Fibroblast of lung (primary cell): ENCODE measurements around the gene DEFB125. TPM values are rescaled to one million over a fixed set of nuclear protein-coding genes. Genes with fewer than 3 reads are reported as not detected.

ENCODE experiments used
- DNase-seq, 2 donors: peaks; one replicate each; pipeline versions ENCODE4 v3.0.0 to v3.0.0-alpha.2; 2010; ENCODE audit warnings: low read depth in 2 of 2
- H2AFZ ChIP-seq: 2 replicates; pipeline ENCODE4 v1.5.1; 2012; ENCODE audit warnings: low read length, control low read depth, inconsistent platforms
- H3K27ac ChIP-seq: 2 replicates; pipeline ENCODE4 v1.5.1; 2011; ENCODE audit warnings: low read length, control low read depth; ENCODE audit not compliant: insufficient read depth
- H3K27me3 ChIP-seq: 2 replicates; pipeline ENCODE4 v1.5.1; 2011; ENCODE audit warnings: mild to moderate bottlenecking, low read length; ENCODE audit not compliant: control insufficient read depth, insufficient read depth
- H3K36me3 ChIP-seq: 2 replicates; pipeline ENCODE4 v1.5.1; 2011; ENCODE audit warnings: low read length; ENCODE audit not compliant: control insufficient read depth, insufficient read depth
- H3K4me1 ChIP-seq: 2 replicates; pipeline ENCODE4 v1.5.1; 2011; ENCODE audit warnings: low read length; ENCODE audit not compliant: control insufficient read depth, insufficient read depth; ENCODE audit errors: extremely low read depth
- H3K4me2 ChIP-seq: 2 replicates; pipeline ENCODE4 v1.5.1; 2011; ENCODE audit warnings: low read length, control low read depth; ENCODE audit not compliant: insufficient read depth; ENCODE audit errors: extremely low read depth
- H3K4me3 ChIP-seq, 4 experiments: fragments of 200-600 bp in 1 of 4; sonication (generic) in 1 of 4; replicated peaks in 1 of 4; 2 replicates each; pipeline ENCODE4 v1.5.1; 2011 to 2016; ENCODE audit warnings: low read length in 4 of 4, low read depth in 3 of 4, mild to moderate bottlenecking in 3 of 4, control low read depth in 2 of 4, inconsistent platforms in 1 of 4, mixed read lengths in 1 of 4; ENCODE audit not compliant: insufficient read depth in 1 of 4; ENCODE audit errors: control extremely low read depth in 1 of 4
- H3K79me2 ChIP-seq: 2 replicates; pipeline ENCODE4 v1.5.1; 2012; ENCODE audit warnings: mild to moderate bottlenecking, low read length, inconsistent platforms; ENCODE audit not compliant: control insufficient read depth, insufficient read depth
- H3K9ac ChIP-seq: 2 replicates; pipeline ENCODE4 v1.5.1; 2011; ENCODE audit warnings: mild to moderate bottlenecking, low read length, control low read depth; ENCODE audit not compliant: insufficient read depth
- H3K9me3 ChIP-seq: 2 replicates; pipeline ENCODE4 v1.5.1; 2012; ENCODE audit warnings: low read depth, low read length; ENCODE audit not compliant: control insufficient read depth, insufficient read depth
- H4K20me1 ChIP-seq: 2 replicates; pipeline ENCODE4 v1.5.1; 2011; ENCODE audit warnings: low read length; ENCODE audit not compliant: control insufficient read depth, insufficient read depth; ENCODE audit errors: extremely low read depth
- EZH2 ChIP-seq: IDR thresholded peaks from 2 replicates; pipeline ENCODE4 v1.5.1; 2012; ENCODE audit warnings: low read length, control low read depth, mild to moderate bottlenecking; ENCODE audit errors: missing control alignments
- polyA plus RNA-seq, 2 donors: library from polyadenylated mRNA; depleted of rRNA in 1 of 2; stranded (reverse) in 1 of 2; unstranded in 1 of 2; fragments of >200 nt; gene quantifications; 2 replicates each; pipeline ENCODE4 v1.2.1, GENCODE V29; 2011 to 2012; ENCODE audit warnings: missing spikeins in 1 of 2
- total RNA-seq: library from RNA; depleted of rRNA; stranded (reverse); fragments of >200 nt; gene quantifications from 2 replicates; pipeline ENCODE4 v1.2.1, GENCODE V29; 2014
- TF ChIP-seq, protein P1 (sequence below), 2 donors: IDR thresholded peaks in 1 of 2; conservative IDR thresholded peaks in 1 of 2; 1 replicate in 1 of 2; 2 replicates in 1 of 2; pipeline ENCODE4 v1.5.1; 2011 to 2012; ENCODE audit warnings: low read length in 2 of 2, control low read depth in 1 of 2, inconsistent platforms in 1 of 2, low read depth in 1 of 2, mild to moderate bottlenecking in 1 of 2

DEFB125 gene
- total and polyA plus RNA-seq, 2 donors (not counting 1 experiment from before 2014, with no cell fraction given) = not detected

- H3K27me3 ChIP-seq = no peaks in the 10 kb centered on the region
- H3K4me3 ChIP-seq = no peak overlapping the region
- no peaks in the 10 kb centered on the region for H3K36me3 ChIP-seq
- TF ChIP-seq, protein P1, sequence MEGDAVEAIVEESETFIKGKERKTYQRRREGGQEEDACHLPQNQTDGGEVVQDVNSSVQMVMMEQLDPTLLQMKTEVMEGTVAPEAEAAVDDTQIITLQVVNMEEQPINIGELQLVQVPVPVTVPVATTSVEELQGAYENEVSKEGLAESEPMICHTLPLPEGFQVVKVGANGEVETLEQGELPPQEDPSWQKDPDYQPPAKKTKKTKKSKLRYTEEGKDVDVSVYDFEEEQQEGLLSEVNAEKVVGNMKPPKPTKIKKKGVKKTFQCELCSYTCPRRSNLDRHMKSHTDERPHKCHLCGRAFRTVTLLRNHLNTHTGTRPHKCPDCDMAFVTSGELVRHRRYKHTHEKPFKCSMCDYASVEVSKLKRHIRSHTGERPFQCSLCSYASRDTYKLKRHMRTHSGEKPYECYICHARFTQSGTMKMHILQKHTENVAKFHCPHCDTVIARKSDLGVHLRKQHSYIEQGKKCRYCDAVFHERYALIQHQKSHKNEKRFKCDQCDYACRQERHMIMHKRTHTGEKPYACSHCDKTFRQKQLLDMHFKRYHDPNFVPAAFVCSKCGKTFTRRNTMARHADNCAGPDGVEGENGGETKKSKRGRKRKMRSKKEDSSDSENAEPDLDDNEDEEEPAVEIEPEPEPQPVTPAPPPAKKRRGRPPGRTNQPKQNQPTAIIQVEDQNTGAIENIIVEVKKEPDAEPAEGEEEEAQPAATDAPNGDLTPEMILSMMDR (conservative IDR thresholded peaks at IDR 0.05 in 1 of 2, IDR thresholded peaks at IDR 0.05 in 1 of 2; ENCODE audit: low read depth in 1 of 2, low read length in 2 of 2) = peak in 1 of 2 donors; percentile 11
- no peak for TF ChIP-seq EZH2
- no peaks in the 10 kb centered on the region for H3K4me1 ChIP-seq
- no peak for DNase-seq
- H3K4me2 ChIP-seq = no peak overlapping the region
- no peaks in the 10 kb centered on the region for H4K20me1 ChIP-seq
- H3K27ac ChIP-seq = no peak overlapping the region
- no peak overlapping the region for H2AFZ ChIP-seq
- H3K79me2 ChIP-seq = no peaks in the 10 kb centered on the region
- no peak overlapping the region for H3K9ac ChIP-seq
- H3K9me3 ChIP-seq = no peaks in the 10 kb centered on the region
Measured at GRCh38 chr20:137668-138490, 50.4 kb downstream of the DEFB125 start.

GRCh38 chr20:142290-142689 is 54.8 kb downstream of the DEFB125 start, which contains the start of gene DEFB126:
TSS of gene DEFB126 (plus strand) at chr20:142590. CDS start at chr20:142629, 39 bp downstream.
- no peak for TF ChIP-seq EZH2
- TF ChIP-seq, protein P1 (conservative IDR thresholded peaks at IDR 0.05 in 1 of 2, IDR thresholded peaks at IDR 0.05 in 1 of 2; ENCODE audit: low read depth in 1 of 2, low read length in 2 of 2) = no peak
- no peak for DNase-seq
- Histone ChIP-seq H3K9me3 (no peaks in the 10 kb centered on the region), H3K79me2 (no peaks in the 10 kb centered on the region), H3K27ac (no peak within 1 kb of the TSS), H4K20me1 (no peaks in the 10 kb centered on the region), H3K27me3 (no peaks in the 10 kb centered on the region), H3K4me3 (no peak within 1 kb of the TSS), H3K4me1 (no peaks in the 10 kb centered on the region), H3K4me2 (no peak within 1 kb of the TSS), H2AFZ (no peak within 1 kb of the TSS), H3K36me3 (no peaks in the 10 kb centered on the region), H3K9ac (no peak within 1 kb of the TSS)

- no peaks in the 10 kb centered on the region for H4K20me1 ChIP-seq
- H3K27me3 ChIP-seq = no peaks in the 10 kb centered on the region
- no peak overlapping the region for H3K9ac ChIP-seq
- H3K9me3 ChIP-seq = no peaks in the 10 kb centered on the region
- no peak overlapping the region for H3K4me2 ChIP-seq
- H3K36me3 ChIP-seq = no peaks in the 10 kb centered on the region
- TF ChIP-seq, protein P1 (conservative IDR thresholded peaks at IDR 0.05 in 1 of 2, IDR thresholded peaks at IDR 0.05 in 1 of 2; ENCODE audit: low read depth in 1 of 2, low read length in 2 of 2) = no peak
- no peak for TF ChIP-seq EZH2
- H3K27ac ChIP-seq = no peak overlapping the region
- no peak for DNase-seq
- H3K79me2 ChIP-seq = no peaks in the 10 kb centered on the region
- H2AFZ ChIP-seq = no peak overlapping the region
- no peak overlapping the region for H3K4me3 ChIP-seq
- no peaks in the 10 kb centered on the region for H3K4me1 ChIP-seq
Measured at GRCh38 chr20:145877-146276, 58.4 kb downstream of the DEFB125 start.

Other genes starting within 250 kb of the DEFB125 start
- not detected in 2 replicates for gene DEFB126, start 54.9 kb downstream of the DEFB125 start, total RNA-seq
- gene DEFB126, start 54.9 kb downstream of the DEFB125 start, polyA plus RNA-seq = not detected in 2 replicates
- not detected in 2 replicates for gene DEFB127, start 69.8 kb downstream of the DEFB125 start, total RNA-seq
- not detected in 2 replicates for gene DEFB127, start 69.8 kb downstream of the DEFB125 start, polyA plus RNA-seq
- gene DEFB128, start 102.0 kb downstream of the DEFB125 start, total RNA-seq = not detected in 2 replicates
- gene DEFB128, start 102.0 kb downstream of the DEFB125 start, polyA plus RNA-seq = not detected in 2 replicates
- gene DEFB129, start 139.6 kb downstream of the DEFB125 start, total RNA-seq = not detected in 2 replicates
- not detected in 2 replicates for gene DEFB129, start 139.6 kb downstream of the DEFB125 start, polyA plus RNA-seq
- gene DEFB132, start 170.1 kb downstream of the DEFB125 start, total RNA-seq = not detected in 2 replicates
- gene DEFB132, start 170.1 kb downstream of the DEFB125 start, polyA plus RNA-seq = not detected in 2 replicates
- gene C20orf96, start 203.1 kb downstream of the DEFB125 start, total RNA-seq = 3.9 and 4.8 TPM in 2 replicates
- 8.5 and 8.9 TPM in 2 replicates for gene C20orf96, start 203.1 kb downstream of the DEFB125 start, polyA plus RNA-seq
- 11.6 and 11.8 TPM in 2 replicates for gene ZCCHC3, start 209.9 kb downstream of the DEFB125 start, total RNA-seq
- gene ZCCHC3, start 209.9 kb downstream of the DEFB125 start, polyA plus RNA-seq = 8.7 TPM in 2 replicates
- gene SOX12, start 237.9 kb downstream of the DEFB125 start, total RNA-seq = 5.6 and 7.3 TPM in 2 replicates
- 4.0 and 4.7 TPM in 2 replicates for gene SOX12, start 237.9 kb downstream of the DEFB125 start, polyA plus RNA-seq